Measurements from ENCODE around the gene ACAD8.

GRCh38 chr11:134291196-134291595, 37.8 kb downstream of the ACAD8 start:
- TF ChIP-seq CTCF (IDR thresholded peaks at IDR 0.05) (no peak), POLR2A (IDR thresholded peaks at IDR 0.05) (no peak)

Data from testis (tissue), 2 donors.